ENCODE measurements around the gene CLPSL2.

CLPSL2 gene

DNA sequence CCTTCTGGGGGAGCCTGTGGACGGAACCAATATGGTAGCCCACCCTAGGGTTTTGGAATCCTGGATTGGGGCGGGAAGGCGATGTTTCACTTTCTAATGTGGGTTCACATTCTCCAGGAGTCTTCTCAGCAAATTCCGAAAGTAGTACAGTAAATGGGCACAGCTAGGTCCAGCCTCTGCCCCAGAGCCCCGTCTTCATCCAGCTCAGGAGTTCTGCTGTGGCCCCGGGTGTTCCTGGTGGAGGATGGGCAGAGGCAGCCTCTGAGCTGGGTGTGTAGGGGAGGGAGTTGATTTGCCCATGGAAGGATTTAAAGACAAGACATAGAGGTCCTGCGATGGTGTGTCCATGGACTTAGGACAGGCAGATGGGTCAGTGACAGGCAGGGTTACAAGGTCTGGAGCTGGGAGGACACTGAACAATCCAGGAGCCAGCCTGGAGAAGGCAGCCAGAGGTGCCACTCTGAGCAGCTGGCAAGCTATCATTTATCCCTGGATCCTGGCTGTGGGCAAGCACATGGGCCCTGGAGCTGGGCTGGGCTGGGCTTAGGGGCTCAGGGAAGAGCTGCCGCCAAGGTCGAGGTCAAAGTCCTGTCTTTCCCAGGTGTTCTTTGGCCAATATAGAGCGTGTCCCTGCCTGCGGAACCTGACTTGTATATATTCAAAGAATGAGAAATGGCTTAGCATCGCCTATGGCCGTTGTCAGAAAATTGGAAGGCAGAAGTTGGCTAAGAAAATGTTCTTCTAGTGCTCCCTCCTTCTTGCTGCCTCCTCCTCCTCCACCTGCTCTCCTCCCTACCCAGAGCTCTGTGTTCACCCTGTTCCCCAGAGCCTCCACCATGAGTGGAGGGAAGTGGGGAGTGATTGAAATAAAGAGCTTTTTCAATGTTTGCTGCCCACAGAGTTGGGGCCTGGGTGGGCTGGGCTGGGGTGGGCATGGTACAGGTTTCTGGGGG lies 11.1 kb downstream of the CLPSL2 start:
- DNase-seq (ENCODE audit: insufficient read length, low spot score) (no peak), FAIRE-seq (no peak)
- TF ChIP-seq POLR2A (IDR thresholded peaks at IDR 0.05; ENCODE audit: low read depth, low read length), result no peak

DNA sequence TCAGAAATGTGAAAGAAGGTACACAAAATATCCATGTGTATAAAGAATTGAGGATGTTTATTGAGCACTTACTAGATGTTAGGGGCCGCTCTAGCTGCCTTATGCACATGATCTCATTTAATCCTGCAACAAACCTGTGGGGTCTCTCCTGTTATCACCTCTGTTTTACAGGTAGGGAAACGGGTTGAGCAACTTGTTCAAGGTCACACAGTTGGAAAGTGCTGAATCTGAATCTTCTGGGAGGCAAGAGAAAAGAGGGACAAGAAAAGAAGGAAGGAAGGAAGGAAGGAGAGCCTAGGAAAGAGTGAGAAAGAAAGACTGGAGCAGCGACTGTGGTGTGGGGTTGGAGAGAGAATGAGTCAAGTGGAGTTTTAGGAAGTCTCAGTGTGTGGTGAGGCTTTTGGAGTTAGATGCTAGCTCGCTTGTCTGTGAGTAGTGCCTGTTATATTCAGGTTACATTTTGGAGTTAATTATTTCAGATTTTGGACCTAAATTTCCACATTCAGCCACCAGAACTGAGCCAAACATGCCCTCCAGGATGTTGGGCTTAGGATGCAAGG lies 12.1 kb downstream of the CLPSL2 start:
- FAIRE-seq, result no peak
- no peak for TF ChIP-seq POLR2A (IDR thresholded peaks at IDR 0.05; ENCODE audit: low read depth, low read length)
- DNase-seq (ENCODE audit: insufficient read length, low spot score), result no peak

DNA sequence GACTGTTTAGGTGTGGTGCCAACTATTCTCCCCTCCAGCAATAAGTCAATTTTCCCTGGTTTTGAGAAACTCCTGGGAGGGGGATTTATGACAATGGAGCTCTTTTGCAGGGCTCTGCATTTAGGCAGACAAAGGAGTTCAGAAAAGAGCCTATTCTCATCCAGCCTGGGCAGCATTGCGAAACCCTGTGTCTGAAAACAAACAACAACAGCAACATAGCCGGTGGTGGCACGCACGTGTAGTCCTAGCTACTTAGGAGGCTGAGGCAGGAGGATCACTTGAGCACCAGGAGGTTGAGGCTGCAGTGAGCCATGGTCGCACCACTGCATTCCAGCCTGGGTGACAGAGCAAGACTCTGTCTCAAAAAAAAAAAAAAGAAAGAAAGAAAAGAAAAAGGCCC lies 14.3 kb downstream of the CLPSL2 start:
- no peak for TF ChIP-seq POLR2A (IDR thresholded peaks at IDR 0.05; ENCODE audit: low read depth, low read length)
- DNase-seq (ENCODE audit: insufficient read length, low spot score), result no peak
- FAIRE-seq, result no peak

DNA sequence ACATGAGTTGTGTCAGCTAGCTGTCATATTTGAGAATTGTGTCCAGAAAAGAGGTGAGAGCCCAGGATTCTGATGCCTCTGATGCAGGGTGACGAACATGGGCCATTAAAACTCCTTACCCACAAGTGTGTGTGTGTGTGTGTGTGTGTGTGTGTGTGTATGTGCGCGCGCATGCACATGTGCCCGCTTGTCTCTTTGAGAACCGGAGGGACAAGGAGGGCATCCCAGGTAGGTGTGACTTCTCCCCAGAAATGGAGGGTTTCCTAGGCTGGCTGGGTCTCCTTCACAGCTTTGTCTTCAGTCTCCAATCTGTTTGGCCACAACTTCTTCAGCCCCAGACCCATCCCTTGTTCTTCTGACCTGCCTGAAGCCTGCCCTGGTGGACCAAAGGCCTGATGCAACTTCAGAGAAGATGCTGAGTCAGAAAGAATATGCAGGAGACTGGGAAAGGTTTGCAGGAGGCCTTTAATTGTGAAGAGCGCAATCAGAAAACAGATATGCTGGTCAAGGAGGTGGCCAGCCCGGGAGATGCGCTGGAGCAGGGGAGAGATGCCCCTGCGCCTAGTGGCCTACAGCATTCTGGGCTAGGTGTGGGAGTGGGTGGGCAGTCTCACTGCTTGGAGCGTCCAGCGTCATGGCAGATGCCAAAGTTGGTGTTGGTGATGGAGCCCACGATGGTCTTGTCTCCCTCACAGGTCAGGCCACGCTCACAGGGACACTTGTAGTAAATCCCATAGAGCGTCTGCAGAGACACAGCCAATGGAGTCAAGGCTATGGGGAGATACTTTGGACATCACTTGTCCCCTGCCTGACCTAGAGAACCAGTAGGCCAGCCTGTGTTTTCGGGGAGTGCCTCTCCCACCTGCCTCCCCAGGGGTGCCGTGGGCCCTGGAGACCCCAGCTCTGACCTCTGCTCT lies 18.4 kb downstream of the CLPSL2 start:
- FAIRE-seq, result no peak

DNA sequence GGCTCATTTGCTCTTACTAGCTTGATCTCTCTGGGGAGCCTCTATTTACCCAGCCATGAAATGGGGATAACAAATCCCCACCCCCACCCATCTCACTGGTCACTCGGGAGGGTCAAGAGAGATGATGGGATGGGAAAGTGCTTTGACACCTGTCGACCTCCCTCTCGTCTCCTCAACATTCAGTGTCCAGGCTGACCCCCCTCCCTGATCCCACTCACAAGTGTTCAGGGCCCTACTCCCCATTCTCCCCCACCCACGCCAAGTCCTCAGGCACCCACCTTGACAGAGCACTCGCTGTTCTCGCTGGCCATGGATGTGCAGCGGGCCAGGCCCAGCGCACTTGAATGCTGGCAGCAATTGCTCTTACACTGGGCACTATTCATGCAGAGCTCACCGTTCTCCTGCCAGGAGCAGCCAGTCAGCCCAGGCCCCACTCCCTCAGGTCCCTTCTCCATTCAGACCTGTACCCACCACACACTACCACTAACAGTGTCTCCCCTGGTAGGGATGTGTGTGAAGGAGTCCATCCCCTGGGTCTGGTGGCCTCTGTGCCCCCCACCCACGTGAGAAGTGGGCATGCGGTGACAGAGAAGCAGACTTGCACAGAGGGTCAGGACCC lies 19.2 kb downstream of the CLPSL2 start:
- no peak for TF ChIP-seq POLR2A (IDR thresholded peaks at IDR 0.05; ENCODE audit: low read depth, low read length)
- FAIRE-seq (no peak), DNase-seq (ENCODE audit: insufficient read length, low spot score) (no peak)

More for the DNA sequence above, 18.4 kb downstream of the CLPSL2 start:
- TF ChIP-seq POLR2A (IDR thresholded peaks at IDR 0.05; ENCODE audit: low read depth, low read length), result no peak
- no peak for DNase-seq (ENCODE audit: insufficient read length, low spot score)

DNA sequence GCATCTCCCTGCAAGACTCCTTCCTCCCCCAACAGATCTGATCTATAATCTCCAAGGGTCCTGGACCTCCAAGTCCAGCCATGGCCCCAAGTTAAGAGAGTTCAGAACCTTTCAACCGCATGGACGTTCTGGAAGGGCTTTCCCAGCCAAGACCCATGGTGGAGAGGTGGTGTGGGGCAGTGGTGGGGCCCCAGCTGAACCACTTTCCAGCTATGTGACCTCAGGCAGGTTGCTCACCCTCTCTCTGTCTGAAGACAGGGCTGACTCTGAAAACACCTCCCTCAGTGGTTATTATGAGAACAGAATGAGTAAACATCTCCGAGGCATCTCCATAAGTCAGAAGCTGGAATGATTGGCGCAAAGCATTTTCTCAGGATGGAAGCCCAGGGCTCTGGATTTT lies 19.8 kb downstream of the CLPSL2 start:
- no peak for TF ChIP-seq POLR2A (IDR thresholded peaks at IDR 0.05; ENCODE audit: low read depth, low read length)
- FAIRE-seq (no peak), DNase-seq (ENCODE audit: insufficient read length, low spot score) (no peak)

DNA sequence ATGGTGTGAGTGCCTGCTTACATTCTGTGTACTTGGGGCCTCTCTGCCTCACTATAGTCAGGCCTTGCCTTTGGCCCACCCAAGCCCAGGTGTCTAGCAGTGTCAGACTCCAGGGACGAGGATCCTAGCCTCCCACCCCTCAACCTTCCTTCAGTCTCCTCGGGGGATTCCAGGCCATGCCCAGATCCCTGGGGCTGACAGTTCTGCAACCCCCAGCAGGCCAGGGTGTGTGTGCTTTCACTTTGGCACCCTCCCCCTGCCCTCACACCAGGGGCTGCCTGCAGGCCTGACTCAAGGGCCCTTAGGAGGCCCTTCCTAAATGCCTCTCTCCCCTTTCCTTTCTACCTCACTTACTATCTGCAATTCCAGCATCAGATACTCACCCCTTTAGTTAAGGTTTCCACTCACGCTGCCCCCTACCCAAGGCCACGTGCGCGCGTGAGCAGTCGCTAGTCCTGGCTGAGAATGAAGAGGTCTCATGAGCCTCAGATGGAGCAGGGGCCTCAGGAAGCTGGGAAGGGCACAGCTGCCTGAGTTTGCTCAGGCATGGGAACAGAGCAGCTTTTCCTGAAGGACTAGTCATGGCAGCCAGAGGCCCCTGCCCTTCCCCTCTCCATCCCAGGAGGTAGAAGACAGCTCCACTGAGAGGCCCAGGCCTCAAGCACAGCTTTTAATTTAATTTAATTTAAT lies 21.6 kb downstream of the CLPSL2 start:
- TF ChIP-seq POLR2A (IDR thresholded peaks at IDR 0.05; ENCODE audit: low read depth, low read length), result no peak
- no peak for FAIRE-seq
- DNase-seq (ENCODE audit: insufficient read length, low spot score), result no peak

DNA sequence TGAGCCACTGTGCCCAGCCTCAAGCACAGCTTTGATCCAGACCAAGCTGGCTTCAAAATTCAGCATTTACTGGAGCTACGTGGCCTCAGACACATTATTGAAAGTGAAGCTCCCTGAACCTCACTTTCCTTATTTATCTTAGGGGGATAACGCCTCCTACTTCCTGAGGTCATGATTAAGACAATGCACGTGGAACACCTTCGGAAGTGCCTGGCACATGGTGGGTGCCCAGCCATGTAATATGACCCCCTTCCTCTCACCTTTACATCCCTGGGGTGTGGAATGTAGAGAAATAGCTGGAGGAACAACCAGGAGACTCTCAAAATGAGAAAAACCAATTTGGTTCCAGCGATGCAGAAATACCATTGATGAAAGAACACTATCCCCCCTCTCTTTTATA lies 22.3 kb downstream of the CLPSL2 start:
- DNase-seq (ENCODE audit: insufficient read length, low spot score) (no peak), FAIRE-seq (no peak)
- TF ChIP-seq POLR2A (IDR thresholded peaks at IDR 0.05; ENCODE audit: low read depth, low read length), result no peak

DNA sequence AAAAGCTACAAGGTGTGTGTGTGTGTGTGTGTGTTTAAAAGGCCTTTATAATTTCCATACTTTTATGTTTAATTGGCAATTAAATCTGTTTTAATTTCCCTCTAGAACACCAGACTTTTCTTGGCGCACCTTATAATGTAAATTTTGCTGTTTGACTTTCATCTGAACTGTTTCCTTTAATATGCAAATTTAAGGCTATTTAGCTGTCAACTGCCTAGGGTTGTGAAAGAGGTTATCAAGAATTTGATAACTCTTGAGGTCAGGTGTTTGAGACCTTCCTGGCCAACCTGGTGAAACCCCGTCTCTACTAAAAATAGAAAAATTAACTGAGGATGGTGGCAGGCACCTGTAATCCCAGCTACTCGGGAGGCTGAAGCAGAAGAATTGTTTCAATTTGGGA lies 24.8 kb downstream of the CLPSL2 start:
- TF ChIP-seq POLR2A (IDR thresholded peaks at IDR 0.05; ENCODE audit: low read depth, low read length), result no peak
- no peak for FAIRE-seq

DNA sequence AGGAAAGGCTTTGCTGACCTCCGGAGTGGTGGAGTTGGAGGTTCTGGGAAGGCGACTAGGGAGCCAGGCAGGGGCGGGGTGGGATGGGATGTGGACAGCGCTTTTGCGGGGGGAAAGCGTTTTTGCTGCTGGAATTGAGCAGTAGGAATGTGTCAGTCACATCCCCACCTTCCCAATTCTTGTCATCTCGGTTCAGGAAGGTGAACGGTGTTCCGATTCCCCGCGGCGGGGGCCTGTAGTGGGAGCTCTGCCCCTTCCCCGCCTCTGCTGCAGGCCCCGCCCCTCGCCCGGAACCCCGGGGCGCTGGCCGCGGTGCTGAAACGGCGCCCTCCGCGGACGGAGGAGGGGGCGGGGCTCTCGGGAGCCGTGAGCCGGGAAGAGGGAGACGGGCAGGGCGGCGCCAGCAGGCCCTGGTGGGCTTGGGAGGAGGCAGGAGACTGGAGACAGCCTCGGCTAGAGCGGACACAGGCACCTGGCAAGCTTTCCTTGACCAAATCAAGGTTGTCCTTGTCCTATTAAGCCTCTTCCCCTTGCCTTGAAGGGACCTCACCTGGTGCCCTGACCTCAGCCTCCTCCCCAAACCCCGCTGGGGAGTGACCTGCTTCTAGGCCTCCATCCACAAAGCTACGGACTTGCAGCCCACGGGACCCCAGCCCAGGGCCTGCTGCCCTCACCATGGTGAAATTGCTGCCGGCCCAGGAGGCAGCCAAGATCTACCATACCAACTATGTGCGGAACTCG lies 28.8 kb downstream of the CLPSL2 start, which contains the start of gene LHFPL5:
Gene LHFPL5 (plus strand): TSS at position 357 of the 741 bp plus-strand sequence. CDS start 319 bp downstream, at position 676.
- FAIRE-seq (no peak), DNase-seq (ENCODE audit: insufficient read length, low spot score) (no peak)
- TF ChIP-seq POLR2A (IDR thresholded peaks at IDR 0.05; ENCODE audit: low read depth, low read length), result no peak

More for the DNA sequence above, 24.8 kb downstream of the CLPSL2 start:
- DNase-seq (ENCODE audit: insufficient read length, low spot score), result no peak

DNA sequence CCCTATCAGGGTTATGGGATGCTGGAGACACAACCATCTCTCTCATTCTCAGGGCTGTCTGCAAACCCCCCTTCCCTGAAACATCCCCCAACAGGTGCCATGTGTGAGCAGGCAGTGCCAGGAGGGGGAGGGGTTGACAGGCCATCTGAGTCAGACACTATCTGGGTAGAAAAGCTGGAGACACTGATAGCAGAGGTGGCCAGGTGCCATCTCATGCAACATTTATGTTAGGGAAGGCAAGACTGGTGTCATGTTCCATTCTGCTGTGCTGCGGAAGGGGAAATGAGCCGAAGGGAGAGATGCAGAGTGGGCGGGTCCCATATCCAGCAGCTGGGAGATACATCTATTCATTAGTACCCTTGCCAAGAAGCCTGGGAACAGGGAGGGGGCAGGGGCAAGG lies 32.3 kb downstream of the CLPSL2 start:
- DNase-seq (ENCODE audit: insufficient read length, low spot score) (no peak), FAIRE-seq (no peak)
- TF ChIP-seq POLR2A (IDR thresholded peaks at IDR 0.05; ENCODE audit: low read depth, low read length), result no peak

DNA sequence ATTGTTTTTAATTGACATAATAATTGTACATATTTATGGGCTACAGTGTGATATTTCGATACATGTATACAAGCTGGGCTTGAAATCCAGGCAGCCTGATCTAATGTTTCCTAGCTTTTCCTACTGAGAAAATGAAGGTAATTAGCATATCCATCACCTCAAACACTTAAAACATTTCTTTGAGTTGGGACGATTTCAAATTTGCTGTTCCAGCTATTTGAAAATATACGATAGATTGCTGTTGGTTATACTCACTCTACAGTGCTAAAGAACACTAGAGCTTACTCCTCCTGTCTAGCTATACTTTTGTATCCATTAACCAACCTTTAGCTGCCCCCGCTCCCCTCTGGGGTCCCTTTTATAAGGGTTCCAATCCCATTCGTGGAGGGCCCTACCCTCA lies 33.4 kb downstream of the CLPSL2 start:
- DNase-seq (ENCODE audit: insufficient read length, low spot score) (no peak), FAIRE-seq (no peak)
- no peak for TF ChIP-seq POLR2A (IDR thresholded peaks at IDR 0.05; ENCODE audit: low read depth, low read length)
